ENCODE results near the gene TMEM33. TPM values are rescaled to one million over a fixed set of nuclear protein-coding genes. Genes with fewer than 3 reads are reported as not detected.

Gene TMEM33
- total and polyA plus RNA-seq, 8 donors: 29.8 to 87.7 (median 32.0) TPM

DNA sequence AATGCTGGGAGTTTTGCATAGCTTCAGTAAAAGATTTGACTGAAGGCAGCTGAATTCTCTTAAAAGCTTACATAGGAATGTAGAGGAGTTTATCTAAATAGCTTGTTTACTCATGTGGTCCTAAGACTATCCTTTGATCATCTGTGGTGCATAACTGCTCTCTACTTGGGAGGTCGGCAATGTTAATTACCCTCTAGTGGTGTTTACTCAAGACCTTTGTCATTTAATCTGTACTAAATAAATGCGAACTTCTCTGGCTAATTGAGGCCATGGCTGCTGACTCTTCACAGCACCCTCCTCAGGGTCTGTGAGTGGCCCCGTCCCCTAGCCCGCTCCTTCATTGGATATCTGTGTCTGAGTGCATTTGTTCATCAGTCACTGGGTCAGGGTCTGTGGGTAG is 13.8 kb upstream of the TMEM33 start:
- Histone ChIP-seq H3K4me3 (no peak overlapping the region), H3K9me3 (peaks cover 0 to 12% of the 10 kb centered on the region in 2 donors), H3K4me1 (no peaks in the 10 kb centered on the region), H3K36me3 (no peaks in the 10 kb centered on the region), H3K27ac (no peak overlapping the region), H3K27me3 (no peaks in the 10 kb centered on the region)
- DNase-seq (no peak), ATAC-seq (no peak)
- intact Hi-C loops (cut with DNase I): no loop called here
- TF ChIP-seq, protein P1, sequence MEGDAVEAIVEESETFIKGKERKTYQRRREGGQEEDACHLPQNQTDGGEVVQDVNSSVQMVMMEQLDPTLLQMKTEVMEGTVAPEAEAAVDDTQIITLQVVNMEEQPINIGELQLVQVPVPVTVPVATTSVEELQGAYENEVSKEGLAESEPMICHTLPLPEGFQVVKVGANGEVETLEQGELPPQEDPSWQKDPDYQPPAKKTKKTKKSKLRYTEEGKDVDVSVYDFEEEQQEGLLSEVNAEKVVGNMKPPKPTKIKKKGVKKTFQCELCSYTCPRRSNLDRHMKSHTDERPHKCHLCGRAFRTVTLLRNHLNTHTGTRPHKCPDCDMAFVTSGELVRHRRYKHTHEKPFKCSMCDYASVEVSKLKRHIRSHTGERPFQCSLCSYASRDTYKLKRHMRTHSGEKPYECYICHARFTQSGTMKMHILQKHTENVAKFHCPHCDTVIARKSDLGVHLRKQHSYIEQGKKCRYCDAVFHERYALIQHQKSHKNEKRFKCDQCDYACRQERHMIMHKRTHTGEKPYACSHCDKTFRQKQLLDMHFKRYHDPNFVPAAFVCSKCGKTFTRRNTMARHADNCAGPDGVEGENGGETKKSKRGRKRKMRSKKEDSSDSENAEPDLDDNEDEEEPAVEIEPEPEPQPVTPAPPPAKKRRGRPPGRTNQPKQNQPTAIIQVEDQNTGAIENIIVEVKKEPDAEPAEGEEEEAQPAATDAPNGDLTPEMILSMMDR (IDR thresholded peaks at IDR 0.05): no peak

DNA sequence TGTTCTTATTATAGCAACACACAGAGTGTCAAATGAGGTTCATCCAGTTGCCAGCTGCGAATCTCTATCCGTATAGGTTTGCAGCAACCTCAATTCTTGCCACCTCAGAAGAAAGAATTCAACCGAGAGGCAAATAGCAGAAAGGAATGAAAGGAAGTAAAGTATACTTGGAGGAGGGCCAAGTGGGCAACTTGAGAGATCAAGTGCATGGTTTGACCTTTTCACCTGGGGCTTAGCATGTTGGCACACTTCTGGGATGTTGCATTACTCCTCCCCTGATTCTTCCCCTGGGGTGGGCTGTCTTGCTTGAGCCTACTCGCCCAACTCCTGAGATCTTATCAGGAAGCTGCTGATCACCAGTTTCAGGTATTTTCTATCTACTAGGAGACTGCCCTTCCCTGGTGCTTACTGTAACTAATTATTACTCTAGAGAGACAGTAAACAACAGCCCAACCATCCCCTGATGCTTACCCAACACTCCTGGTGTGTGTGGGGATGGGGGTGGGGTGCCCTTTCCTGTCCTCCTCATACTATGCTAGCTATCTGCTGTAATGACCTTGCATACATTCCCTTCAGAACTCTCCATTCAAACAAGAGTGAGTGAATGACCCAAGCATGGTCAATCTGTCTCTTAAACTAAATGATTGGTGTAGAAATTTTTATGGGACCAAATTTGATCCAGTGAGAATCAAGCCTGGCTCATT is 7.3 kb upstream of the TMEM33 start:
- H3K4me1 ChIP-seq: no peaks in the 10 kb centered on the region
- H3K4me3 ChIP-seq: no peak overlapping the region
- H3K27me3 ChIP-seq: no peaks in the 10 kb centered on the region
- H3K27ac ChIP-seq: no peak overlapping the region
- ATAC-seq (no peak), DNase-seq (no peak)
- H3K9me3 ChIP-seq: no peaks in the 10 kb centered on the region
- intact Hi-C loops (cut with DNase I): no loop called here
- H3K36me3 ChIP-seq: no peaks in the 10 kb centered on the region
- TF ChIP-seq, protein P1 (IDR thresholded peaks at IDR 0.05): no peak

DNA sequence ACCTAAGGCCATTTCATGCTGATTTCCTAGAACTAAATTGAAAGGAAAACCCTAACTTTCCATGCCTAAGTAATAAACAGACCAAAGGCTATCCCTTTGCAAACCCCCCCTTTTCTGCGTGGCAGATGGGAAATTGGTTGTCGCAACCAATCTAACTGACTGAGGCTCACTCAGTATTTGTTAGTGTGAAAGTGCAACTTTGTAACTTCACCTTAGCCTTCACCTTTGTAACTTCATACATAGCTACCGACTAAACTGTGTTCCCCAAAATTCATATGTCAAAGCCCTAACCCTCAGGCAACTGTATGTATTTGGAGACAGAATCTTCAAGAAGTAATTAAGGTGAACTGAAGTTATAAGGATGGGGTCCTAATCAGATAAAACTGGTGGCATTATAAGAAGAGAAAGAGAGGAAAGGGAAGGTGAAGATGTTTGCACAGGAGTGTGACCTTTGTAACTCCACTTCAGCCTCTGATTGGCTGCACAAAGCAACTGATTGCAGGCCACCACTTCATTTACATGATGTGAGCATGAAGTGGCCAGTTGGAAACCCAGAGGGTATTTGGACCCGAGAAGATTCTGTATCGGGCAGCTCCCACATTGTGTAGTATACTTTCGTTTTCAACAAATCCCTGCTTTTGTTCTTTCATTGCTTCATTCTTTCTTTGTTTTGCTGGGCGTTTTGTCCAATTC is 4.9 kb upstream of the TMEM33 start:
- no peaks in the 10 kb centered on the region for H3K9me3 ChIP-seq
- TF ChIP-seq, protein P1 (IDR thresholded peaks at IDR 0.05): no peak
- intact Hi-C loops (cut with DNase I): no loop called here
- H3K4me3 ChIP-seq: no peak overlapping the region
- no peaks in the 10 kb centered on the region for H3K36me3 ChIP-seq
- ATAC-seq (no peak), DNase-seq (no peak)
- no peak overlapping the region for H3K27ac ChIP-seq
- no peaks in the 10 kb centered on the region for H3K4me1 ChIP-seq
- H3K27me3 ChIP-seq: no peaks in the 10 kb centered on the region

DNA sequence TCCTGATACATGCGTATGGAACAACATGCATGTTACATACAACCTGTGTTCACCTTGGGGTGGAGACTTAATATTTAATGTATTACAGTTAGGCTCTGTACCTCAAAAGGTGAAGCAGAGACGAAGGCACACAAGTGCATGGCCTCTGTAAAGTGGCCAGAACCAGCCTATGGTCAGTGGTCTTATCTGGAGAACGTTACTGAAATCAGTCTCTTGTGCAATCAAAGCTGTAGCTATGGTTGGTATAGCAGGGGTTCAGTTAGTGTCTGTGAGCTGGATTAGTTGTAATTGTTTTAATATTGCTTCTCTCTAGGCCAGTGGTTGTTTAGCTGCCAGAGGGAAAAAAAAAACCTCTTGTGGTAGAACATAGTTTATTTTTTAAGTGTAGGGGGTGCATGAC is 2.2 kb upstream of the TMEM33 start:
- TF ChIP-seq, protein P1 (IDR thresholded peaks at IDR 0.05): no peak
- Histone ChIP-seq H3K4me3 (no peak overlapping the region), H3K9me3 (no peaks in the 10 kb centered on the region), H3K27me3 (no peaks in the 10 kb centered on the region), H3K36me3 (no peaks in the 10 kb centered on the region), H3K4me1 (peaks cover 0 to 24% of the 10 kb centered on the region in 2 donors), H3K27ac (no peak overlapping the region)
- no peak for ATAC-seq
- DNase-seq: no peak
- intact Hi-C loops (cut with DNase I): no loop called here

DNA sequence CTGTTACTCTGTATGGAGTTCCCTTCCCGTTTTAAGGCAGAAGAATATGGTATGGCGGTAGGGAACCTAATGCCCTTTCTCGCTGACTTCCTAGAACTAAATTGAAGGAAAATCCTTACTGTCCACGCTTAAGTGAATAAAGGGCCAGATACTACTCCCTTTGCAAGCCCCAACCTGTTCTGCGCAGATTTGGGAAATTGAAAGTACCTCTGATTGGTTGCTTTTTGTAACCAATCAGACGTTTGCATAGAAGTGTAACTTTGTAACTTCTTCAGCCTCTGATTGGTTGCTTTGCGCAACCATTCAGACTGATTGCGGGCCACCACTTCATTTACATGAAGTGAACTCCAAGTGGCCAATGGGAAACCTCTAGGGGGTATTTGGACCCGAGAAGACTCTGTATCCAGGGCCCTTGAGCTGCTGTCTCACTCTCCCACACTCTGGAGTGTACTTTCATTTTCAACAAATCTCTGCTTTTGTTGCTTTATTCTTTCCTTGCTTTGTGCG is 1.2 kb upstream of the TMEM33 start:
- Histone ChIP-seq H3K4me1 (peaks cover 0 to 35% of the 10 kb centered on the region in 2 donors), H3K9me3 (no peaks in the 10 kb centered on the region), H3K27ac (peak overlapping the region in 1 of 2 donors; percentile 92), H3K27me3 (no peaks in the 10 kb centered on the region), H3K4me3 (peak overlapping the region; percentile 2 to 96), H3K36me3 (peaks cover 0 to 2% of the 10 kb centered on the region in 2 donors)
- peak in 1 of 4 donors; percentile 44 for DNase-seq
- intact Hi-C loops (cut with DNase I): no loop called here
- TF ChIP-seq, protein P1 (IDR thresholded peaks at IDR 0.05): no peak
- no peak for ATAC-seq

Measured in left lung (tissue), 10 donors.